Measurements from ENCODE around the gene NEU4.

The NEU4 gene

GRCh38 chr2:241863536-241863954, 54.6 kb downstream of the NEU4 start:
- no peak overlapping the region for H3K4me3 ChIP-seq (ENCODE audit: low read length)
- H3K36me3 ChIP-seq (ENCODE audit: insufficient read depth, low read length): no peaks in the 10 kb centered on the region
- no peaks in the 10 kb centered on the region for H3K9me3 ChIP-seq (ENCODE audit: low read length)
- peaks cover 14% of the 10 kb centered on the region for H3K27me3 ChIP-seq (ENCODE audit: insufficient read depth, low read length)
- peaks cover 2% of the 10 kb centered on the region for H3K4me1 ChIP-seq (ENCODE audit: insufficient read depth, low read length)
- no peak overlapping the region for H2AFZ ChIP-seq (ENCODE audit: low read depth, low read length)

- H3K27me3 ChIP-seq (ENCODE audit: insufficient read depth, low read length): peaks cover 14% of the 10 kb centered on the region
- H3K4me3 ChIP-seq (ENCODE audit: low read length): no peak overlapping the region
- no peaks in the 10 kb centered on the region for H3K9me3 ChIP-seq (ENCODE audit: low read length)
- H2AFZ ChIP-seq (ENCODE audit: low read depth, low read length): no peak overlapping the region
- H3K36me3 ChIP-seq (ENCODE audit: insufficient read depth, low read length): no peaks in the 10 kb centered on the region
- H3K4me1 ChIP-seq (ENCODE audit: insufficient read depth, low read length): peaks cover 8% of the 10 kb centered on the region
These were observed 55.3 kb downstream of the NEU4 start for GRCh38 chr2:241864168-241864849.

DNA sequence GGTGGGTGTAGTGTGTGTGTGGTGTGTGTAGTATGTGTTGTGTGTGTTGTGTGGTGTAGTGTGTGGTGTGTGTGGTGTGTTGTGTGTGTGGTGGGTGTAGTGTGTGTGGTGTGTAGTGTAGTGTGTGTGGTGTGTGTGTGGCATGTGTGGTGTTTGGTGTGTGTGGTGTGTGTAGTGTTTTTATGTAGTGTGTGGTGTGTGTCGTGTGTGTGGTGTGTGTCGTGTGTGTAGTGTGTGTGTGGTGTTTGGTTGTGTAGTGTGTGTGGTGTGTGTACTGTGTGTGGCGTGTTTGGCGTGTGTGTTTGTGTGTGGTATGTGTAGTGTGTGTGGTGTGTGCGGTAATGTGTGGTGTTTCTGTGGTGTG, 55.8 kb downstream of the NEU4 start:
- peaks cover 14% of the 10 kb centered on the region for H3K27me3 ChIP-seq (ENCODE audit: insufficient read depth, low read length)
- no peak overlapping the region for H2AFZ ChIP-seq (ENCODE audit: low read depth, low read length)
- H3K9me3 ChIP-seq (ENCODE audit: low read length): no peaks in the 10 kb centered on the region
- peaks cover 12% of the 10 kb centered on the region for H3K4me1 ChIP-seq (ENCODE audit: insufficient read depth, low read length)
- no peaks in the 10 kb centered on the region for H3K36me3 ChIP-seq (ENCODE audit: insufficient read depth, low read length)
- H3K4me3 ChIP-seq (ENCODE audit: low read length): no peak overlapping the region

DNA sequence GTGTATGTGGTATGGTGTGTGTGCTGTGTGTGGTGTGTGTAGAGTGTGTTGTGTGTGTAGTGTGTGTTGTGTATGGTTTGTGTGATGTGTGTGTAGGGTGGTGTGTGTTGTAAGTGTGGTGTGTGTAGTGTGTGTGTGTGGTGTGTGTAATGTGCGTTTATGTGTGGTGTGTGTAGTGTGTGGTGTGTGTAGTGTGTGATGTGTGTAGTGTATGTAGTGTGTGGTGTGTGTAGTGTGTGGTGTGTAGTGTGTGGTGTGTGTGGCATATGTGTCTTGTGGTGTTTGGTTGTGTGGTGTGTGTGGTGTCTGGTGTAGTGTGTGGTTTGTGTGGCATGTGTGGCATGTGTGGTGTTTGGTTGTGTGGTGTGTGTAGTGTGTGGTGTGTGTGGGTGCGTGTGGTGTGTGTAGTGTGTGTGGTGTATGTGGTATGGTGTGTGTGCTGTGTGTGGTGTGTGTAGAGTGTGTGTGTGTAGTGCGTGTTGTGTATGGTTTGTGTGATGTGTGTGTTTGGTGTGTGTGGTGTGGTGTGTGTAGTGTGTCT, 56.5 kb downstream of the NEU4 start:
- Histone ChIP-seq H3K4me1 (ENCODE audit: insufficient read depth, low read length) (peaks cover 12% of the 10 kb centered on the region), H3K27me3 (ENCODE audit: insufficient read depth, low read length) (peaks cover 14% of the 10 kb centered on the region), H3K36me3 (ENCODE audit: insufficient read depth, low read length) (no peaks in the 10 kb centered on the region), H3K9me3 (ENCODE audit: low read length) (no peaks in the 10 kb centered on the region), H2AFZ (ENCODE audit: low read depth, low read length) (no peak overlapping the region), H3K4me3 (ENCODE audit: low read length) (no peak overlapping the region)

- H3K4me1 ChIP-seq (ENCODE audit: insufficient read depth, low read length): peaks cover 12% of the 10 kb centered on the region
- peaks cover 14% of the 10 kb centered on the region for H3K27me3 ChIP-seq (ENCODE audit: insufficient read depth, low read length)
- no peaks in the 10 kb centered on the region for H3K36me3 ChIP-seq (ENCODE audit: insufficient read depth, low read length)
- H3K4me3 ChIP-seq (ENCODE audit: low read length): no peak overlapping the region
- no peaks in the 10 kb centered on the region for H3K9me3 ChIP-seq (ENCODE audit: low read length)
- H2AFZ ChIP-seq (ENCODE audit: low read depth, low read length): no peak overlapping the region
These were observed 57.2 kb downstream of the NEU4 start for GRCh38 chr2:241865957-241866789.

Measured in neuron (in vitro differentiated cells).